Upper lobe of left lung (tissue), 4 donors: ENCODE measurements around the gene CSRP1.

Source experiments
- EP300 ChIP-seq, 4 donors: sonication (generic); formaldehyde crosslinking; IDR thresholded peaks; one replicate each; pipeline ENCODE4 v1.5.1; 2017; ENCODE audit warnings: antibody characterized with exemption in 4 of 4, control low read depth in 2 of 4
- POLR2A ChIP-seq, 4 donors: fragments of 450-650 bp; IDR thresholded peaks; one replicate each; pipeline ENCODE4 v1.5.1; 2016 to 2017; ENCODE audit warnings: antibody characterized with exemption in 4 of 4, mild to moderate bottlenecking in 2 of 4
- POLR2AphosphoS5 ChIP-seq, 2 donors: sonication (generic); formaldehyde crosslinking; IDR thresholded peaks; one replicate each; pipeline ENCODE4 v1.5.1; 2017; ENCODE audit warnings: antibody characterized with exemption in 2 of 2
- TF ChIP-seq, protein P1 (sequence below), 6 experiments: fragments of 450-650 bp in 4 of 6; fragments of 200-600 bp in 2 of 6; sonication (generic) in 2 of 6; IDR thresholded peaks; one replicate each; pipeline ENCODE4 v1.5.1; 2016 to 2019; ENCODE audit warnings: antibody characterized with exemption in 6 of 6

- TF ChIP-seq, protein P1, sequence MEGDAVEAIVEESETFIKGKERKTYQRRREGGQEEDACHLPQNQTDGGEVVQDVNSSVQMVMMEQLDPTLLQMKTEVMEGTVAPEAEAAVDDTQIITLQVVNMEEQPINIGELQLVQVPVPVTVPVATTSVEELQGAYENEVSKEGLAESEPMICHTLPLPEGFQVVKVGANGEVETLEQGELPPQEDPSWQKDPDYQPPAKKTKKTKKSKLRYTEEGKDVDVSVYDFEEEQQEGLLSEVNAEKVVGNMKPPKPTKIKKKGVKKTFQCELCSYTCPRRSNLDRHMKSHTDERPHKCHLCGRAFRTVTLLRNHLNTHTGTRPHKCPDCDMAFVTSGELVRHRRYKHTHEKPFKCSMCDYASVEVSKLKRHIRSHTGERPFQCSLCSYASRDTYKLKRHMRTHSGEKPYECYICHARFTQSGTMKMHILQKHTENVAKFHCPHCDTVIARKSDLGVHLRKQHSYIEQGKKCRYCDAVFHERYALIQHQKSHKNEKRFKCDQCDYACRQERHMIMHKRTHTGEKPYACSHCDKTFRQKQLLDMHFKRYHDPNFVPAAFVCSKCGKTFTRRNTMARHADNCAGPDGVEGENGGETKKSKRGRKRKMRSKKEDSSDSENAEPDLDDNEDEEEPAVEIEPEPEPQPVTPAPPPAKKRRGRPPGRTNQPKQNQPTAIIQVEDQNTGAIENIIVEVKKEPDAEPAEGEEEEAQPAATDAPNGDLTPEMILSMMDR (IDR thresholded peaks at IDR 0.05): no peak
- TF ChIP-seq POLR2A (IDR thresholded peaks at IDR 0.05) (no peak), EP300 (IDR thresholded peaks at IDR 0.05) (no peak), POLR2AphosphoS5 (IDR thresholded peaks at IDR 0.05) (no peak)
Measured at GRCh38 chr1:201479201-201479730, 27.7 kb downstream of the CSRP1 start.
